Activated CD4-positive, alpha-beta memory T cell treated with anti-CD3 and anti-CD28 coated beads, Interleukin-2, amount 10 ng/mL, durations not matched to agents 7 days and 5 days (primary cell): Measurements from ENCODE around the gene UBE2L6. TPM values are rescaled to one million over a fixed set of nuclear protein-coding genes. Genes with fewer than 3 reads are reported as not detected.
A peak's percentile ranks its signal among the peaks of the same experiment; 100 is the strongest.

Experiments used
- CTCF ChIA-PET: fragments of 350-600 bp; sonication (Branson Sonifier 250); formaldehyde crosslinking; loops from one replicate; lab custom pipeline; 2021; ENCODE audit warnings: antibody characterized with exemption, inconsistent platforms; lab: Charles Lee
- POLR2A ChIA-PET: fragments of 350-600 bp; sonication (Branson Sonifier 250); formaldehyde crosslinking; loops from one replicate; lab custom pipeline; 2021; ENCODE audit warnings: antibody characterized with exemption; lab: Charles Lee
- DNase-seq: peaks from one replicate; pipeline ENCODE4 v3.0.0-alpha.2; 2020
- H3K27ac Mint-ChIP-seq: one replicate; pipeline ENCODE4 v1.8.0; 2021; ENCODE audit warnings: mild to moderate bottlenecking, mixed read lengths
- H3K27me3 Mint-ChIP-seq: one replicate; pipeline ENCODE4 v1.8.0; 2021; ENCODE audit warnings: mixed read lengths
- H3K36me3 Mint-ChIP-seq: one replicate; pipeline ENCODE4 v1.8.0; 2021; ENCODE audit warnings: low read depth, mixed read lengths
- H3K4me1 Mint-ChIP-seq: one replicate; pipeline ENCODE4 v1.8.0; 2021; ENCODE audit warnings: mixed read lengths
- H3K4me3 Mint-ChIP-seq: one replicate; pipeline ENCODE4 v1.8.0; 2021; ENCODE audit warnings: mild to moderate bottlenecking, mixed read lengths
- H3K9me3 Mint-ChIP-seq: one replicate; pipeline ENCODE4 v1.8.0; 2021; ENCODE audit warnings: mixed read lengths
- total RNA-seq, 2 experiments: library from RNA; stranded (reverse); gene quantifications; one replicate each; pipeline ENCODE4 v1.2.3, GENCODE V29; 2021

UBE2L6 gene
- total RNA-seq, result 100 to 1,000 TPM; 281 to 285 TPM

GRCh38 chr11:57567515-57568329, at the start of gene UBE2L6:
TSS of gene UBE2L6 (minus strand) at chr11:57567672. CDS start at chr11:57567611, 61 bp downstream.
- Mint-ChIP-seq H3K27ac (peak within 1 kb of the TSS; percentile 98), H3K4me1 (peaks cover 30% of the 10 kb centered on the region), H3K36me3 (peaks cover 36% of the 10 kb centered on the region), H3K4me3 (peak within 1 kb of the TSS; percentile 99), H3K9me3 (no peaks in the 10 kb centered on the region), H3K27me3 (no peaks in the 10 kb centered on the region)
- CTCF ChIA-PET, result interaction anchor here (0.7 to 7.4 kb wide), 25 partner anchors 8 to 233 kb away, joined by 3 to 206 read pairs (median 4); partner anchors contain the start of genes MED19, SELENOH and YPEL4
- peak; percentile 68 for DNase-seq
- POLR2A ChIA-PET, result interaction anchor here (1.0 to 2.2 kb wide), 14 partner anchors 21 to 1011 kb away, joined by 3 to 15 read pairs (median 5); partner anchors contain the start of genes CLP1, SELENOH, SLC43A1 and TIMM10

- H3K27ac Mint-ChIP-seq, result no peak overlapping the region
- H3K4me3 Mint-ChIP-seq, result no peak overlapping the region
- CTCF ChIA-PET, result no interaction called here
- H3K36me3 Mint-ChIP-seq, result no peaks in the 10 kb centered on the region
- peaks cover 11% of the 10 kb centered on the region for H3K27me3 Mint-ChIP-seq
- H3K4me1 Mint-ChIP-seq, result no peaks in the 10 kb centered on the region
- H3K9me3 Mint-ChIP-seq, result peaks cover 7% of the 10 kb centered on the region
- POLR2A ChIA-PET, result no interaction called here
- no peak for DNase-seq
Observed at GRCh38 chr11:57616595-57616994, 49.1 kb upstream of the UBE2L6 start.

- Mint-ChIP-seq H3K9me3 (peaks cover 7% of the 10 kb centered on the region), H3K36me3 (no peaks in the 10 kb centered on the region), H3K4me3 (no peak overlapping the region), H3K27me3 (peaks cover 18% of the 10 kb centered on the region), H3K4me1 (no peaks in the 10 kb centered on the region), H3K27ac (no peak overlapping the region)
- ChIA-PET CTCF (no interaction called here), POLR2A (no interaction called here)
- no peak for DNase-seq
Observed at GRCh38 chr11:57615308-57615707, 47.8 kb upstream of the UBE2L6 start.

- Mint-ChIP-seq H3K36me3 (no peaks in the 10 kb centered on the region), H3K4me1 (no peaks in the 10 kb centered on the region), H3K27ac (no peak overlapping the region), H3K27me3 (peaks cover 18% of the 10 kb centered on the region), H3K4me3 (no peak overlapping the region), H3K9me3 (peaks cover 2% of the 10 kb centered on the region)
- ChIA-PET CTCF (no interaction called here), POLR2A (no interaction called here)
- DNase-seq, result no peak
Observed at GRCh38 chr11:57614234-57614772, 46.8 kb upstream of the UBE2L6 start.

- ChIA-PET CTCF (no interaction called here), POLR2A (no interaction called here)
- no peaks in the 10 kb centered on the region for H3K4me1 Mint-ChIP-seq
- no peak for DNase-seq
- H3K4me3 Mint-ChIP-seq, result no peak overlapping the region
- H3K27ac Mint-ChIP-seq, result no peak overlapping the region
- H3K9me3 Mint-ChIP-seq, result no peaks in the 10 kb centered on the region
- H3K36me3 Mint-ChIP-seq, result no peaks in the 10 kb centered on the region
- H3K27me3 Mint-ChIP-seq, result peaks cover 30% of the 10 kb centered on the region
Observed at GRCh38 chr11:57610170-57610569, 42.7 kb upstream of the UBE2L6 start.

- ChIA-PET POLR2A (interaction anchor here (1.7 kb wide), 1 partner anchor 34 kb away, joined by 5 read pairs; no protein-coding TSS in a partner anchor), CTCF (interaction anchor here (0.7 to 1.4 kb wide), 5 partner anchors 34 to 147 kb away, joined by 3 to 5 read pairs (median 4); partner anchors contain the start of gene UBE2L6)
- Mint-ChIP-seq H3K36me3 (no peaks in the 10 kb centered on the region), H3K4me3 (no peak overlapping the region), H3K27ac (no peak overlapping the region), H3K4me1 (peaks cover 3% of the 10 kb centered on the region), H3K9me3 (no peaks in the 10 kb centered on the region), H3K27me3 (peaks cover 21% of the 10 kb centered on the region)
- no peak for DNase-seq
Observed at GRCh38 chr11:57605028-57605420, 37.6 kb upstream of the UBE2L6 start.

- no peak for DNase-seq
- H3K27me3 Mint-ChIP-seq, result peaks cover 21% of the 10 kb centered on the region
- ChIA-PET CTCF (interaction anchor here (0.7 to 1.4 kb wide), 5 partner anchors 34 to 147 kb away, joined by 3 to 5 read pairs (median 4); partner anchors contain the start of gene UBE2L6), POLR2A (interaction anchor here (1.7 kb wide), 1 partner anchor 35 kb away, joined by 5 read pairs; no protein-coding TSS in a partner anchor)
- no peak overlapping the region for H3K4me3 Mint-ChIP-seq
- H3K27ac Mint-ChIP-seq, result no peak overlapping the region
- no peaks in the 10 kb centered on the region for H3K9me3 Mint-ChIP-seq
- peaks cover 3% of the 10 kb centered on the region for H3K4me1 Mint-ChIP-seq
- H3K36me3 Mint-ChIP-seq, result no peaks in the 10 kb centered on the region
Observed at GRCh38 chr11:57604296-57605027, 37.0 kb upstream of the UBE2L6 start.

- no peak overlapping the region for H3K4me3 Mint-ChIP-seq
- CTCF ChIA-PET, result interaction anchor here (0.9 to 1.3 kb wide), 2 partner anchors 33 to 43 kb away, joined by 3 to 5 read pairs; partner anchors contain the start of gene UBE2L6
- no peak for DNase-seq
- peaks cover 26% of the 10 kb centered on the region for H3K27me3 Mint-ChIP-seq
- no peaks in the 10 kb centered on the region for H3K36me3 Mint-ChIP-seq
- no peak overlapping the region for H3K27ac Mint-ChIP-seq
- no peaks in the 10 kb centered on the region for H3K9me3 Mint-ChIP-seq
- peaks cover 4% of the 10 kb centered on the region for H3K4me1 Mint-ChIP-seq
- POLR2A ChIA-PET, result no interaction called here
Observed at GRCh38 chr11:57601297-57601696, 33.8 kb upstream of the UBE2L6 start.

GRCh38 chr11:57599381-57599780, 31.9 kb upstream of the UBE2L6 start:
- Mint-ChIP-seq H3K27ac (no peak overlapping the region), H3K27me3 (peaks cover 29% of the 10 kb centered on the region), H3K4me3 (no peak overlapping the region), H3K9me3 (no peaks in the 10 kb centered on the region), H3K4me1 (peaks cover 3% of the 10 kb centered on the region), H3K36me3 (no peaks in the 10 kb centered on the region)
- POLR2A ChIA-PET, result no interaction called here
- DNase-seq, result no peak
- CTCF ChIA-PET, result no interaction called here

GRCh38 chr11:57598831-57599155, 31.3 kb upstream of the UBE2L6 start:
- Mint-ChIP-seq H3K9me3 (no peaks in the 10 kb centered on the region), H3K4me1 (peaks cover 2% of the 10 kb centered on the region), H3K27me3 (peaks cover 34% of the 10 kb centered on the region), H3K27ac (no peak overlapping the region), H3K36me3 (no peaks in the 10 kb centered on the region), H3K4me3 (no peak overlapping the region)
- no peak for DNase-seq
- ChIA-PET CTCF (no interaction called here), POLR2A (no interaction called here)

GRCh38 chr11:57597916-57598830, 30.7 kb upstream of the UBE2L6 start:
- no peak overlapping the region for H3K4me3 Mint-ChIP-seq
- H3K9me3 Mint-ChIP-seq, result no peaks in the 10 kb centered on the region
- POLR2A ChIA-PET, result no interaction called here
- peaks cover 2% of the 10 kb centered on the region for H3K4me1 Mint-ChIP-seq
- no peak overlapping the region for H3K27ac Mint-ChIP-seq
- no peak for DNase-seq
- CTCF ChIA-PET, result no interaction called here
- H3K27me3 Mint-ChIP-seq, result peaks cover 36% of the 10 kb centered on the region
- no peaks in the 10 kb centered on the region for H3K36me3 Mint-ChIP-seq

GRCh38 chr11:57597461-57597915, 30.0 kb upstream of the UBE2L6 start, which contains the start of gene SERPING1:
TSS of gene SERPING1 (plus strand) at chr11:57597685. CDS start at chr11:57598271, 586 bp downstream.
- peaks cover 37% of the 10 kb centered on the region for H3K27me3 Mint-ChIP-seq
- no peak for DNase-seq
- H3K9me3 Mint-ChIP-seq, result no peaks in the 10 kb centered on the region
- no peak within 1 kb of the TSS for H3K27ac Mint-ChIP-seq
- H3K4me3 Mint-ChIP-seq, result no peak within 1 kb of the TSS
- H3K4me1 Mint-ChIP-seq, result peaks cover 2% of the 10 kb centered on the region
- POLR2A ChIA-PET, result no interaction called here
- no peaks in the 10 kb centered on the region for H3K36me3 Mint-ChIP-seq
- CTCF ChIA-PET, result interaction anchor here (1.5 kb wide), 1 partner anchor 13 kb away, joined by 4 read pairs; no protein-coding TSS in a partner anchor
